GM10266 (cell line): Measurements from ENCODE around the gene XG.

Source experiments
- DNase-seq: peaks from one replicate; pipeline ENCODE4 v3.0.0; 2012; ENCODE audit errors: extremely low spot score
- CTCF ChIP-seq: IDR thresholded peaks from 2 replicates; pipeline ENCODE4 v1.5.1; 2012; ENCODE audit warnings: mild to moderate bottlenecking, low read depth; ENCODE audit not compliant: control insufficient read depth, insufficient read depth; ENCODE audit errors: missing control alignments

The XG gene

GRCh38 chrX:2854918-2855317, 103.1 kb downstream of the XG start:
- DNase-seq, result no peak
- no peak for TF ChIP-seq CTCF

GRCh38 chrX:2855761-2856160, 103.9 kb downstream of the XG start:
- no peak for TF ChIP-seq CTCF
- DNase-seq, result no peak

GRCh38 chrX:2857566-2857965, 105.7 kb downstream of the XG start:
- TF ChIP-seq CTCF, result no peak
- no peak for DNase-seq

GRCh38 chrX:2859197-2859797, 107.5 kb downstream of the XG start:
- DNase-seq, result no peak
- no peak for TF ChIP-seq CTCF

- no peak for TF ChIP-seq CTCF
- no peak for DNase-seq
Measured at GRCh38 chrX:2862404-2862803, 110.6 kb downstream of the XG start.

- no peak for DNase-seq
- TF ChIP-seq CTCF, result no peak
Measured at GRCh38 chrX:2863646-2864045, 111.8 kb downstream of the XG start.
